HepG2 (cell line): ENCODE results near the gene MN1.

Experiments
- CHD2 ChIP-seq: IDR thresholded peaks from 2 replicates; pipeline ENCODE4 v1.6.1; 2011; ENCODE audit warnings: low read depth, low read length, improper control_type of control experiment
- EZH2 ChIP-seq: conservative IDR thresholded peaks from 2 replicates; pipeline ENCODE4 v1.6.1; 2012; ENCODE audit warnings: mild to moderate bottlenecking, low read depth, low read length, moderate library complexity
- KAT2B ChIP-seq: fragments of 150-350 bp; IDR thresholded peaks from 2 replicates; pipeline ENCODE4 v1.6.1; 2014; ENCODE audit warnings: low read depth, low read length, borderline replicate concordance
- NAIF1 ChIP-seq: sonication (generic); formaldehyde crosslinking; IDR thresholded peaks from 2 replicates; pipeline ENCODE4 v1.5.0; 2020; ENCODE audit warnings: mild to moderate bottlenecking, missing genetic modification reagents, borderline replicate concordance
- ZNF772 ChIP-seq: sonication (generic); formaldehyde crosslinking; IDR thresholded peaks from 2 replicates; pipeline ENCODE4 v1.5.0; 2020; ENCODE audit warnings: mild to moderate bottlenecking, missing genetic modification reagents

- TF ChIP-seq NAIF1 (CRISPR knock-in tag) (no peak), KAT2B (no peak), CHD2 (no peak), ZNF772 (CRISPR knock-in tag) (no peak), EZH2 (no peak)
These were observed 34.9 kb downstream of the MN1 start for GRCh38 chr22:27766679-27767078.
